Stimulated activated CD4-positive, alpha-beta T cell treated with anti-CD3 and anti-CD28 coated beads, Interleukin-4, amount 100 ng/mL, for 24 hours (primary cell): ENCODE results near the gene ZBTB24.
A peak's percentile ranks its signal among the peaks of the same experiment; 100 is the strongest.
"Not testable (repeated sequence)": the region's sequence is repeated elsewhere in the genome, so short reads cannot be mapped to it uniquely, and the experiment has no call there.

Source experiments
- DNase-seq: peaks from one replicate; pipeline ENCODE4 v3.0.0-alpha.2; 2020

Gene ZBTB24

GRCh38 chr6:109467696-109468095, 15.3 kb downstream of the ZBTB24 start:
- no peak for DNase-seq

- DNase-seq: no peak
Measured at GRCh38 chr6:109466212-109466923, 16.7 kb downstream of the ZBTB24 start.

- no peak for DNase-seq
Measured at GRCh38 chr6:109465772-109466171, 17.2 kb downstream of the ZBTB24 start.

GRCh38 chr6:109461733-109462526, 21.1 kb downstream of the ZBTB24 start:
- DNase-seq: no peak

GRCh38 chr6:109461205-109461604, 21.8 kb downstream of the ZBTB24 start:
- DNase-seq: not testable (repeated sequence)

GRCh38 chr6:109460161-109460829, 22.7 kb downstream of the ZBTB24 start:
- DNase-seq: no peak

- peak; percentile 64 for DNase-seq
Measured at GRCh38 chr6:109458774-109459531, 24.1 kb downstream of the ZBTB24 start.

GRCh38 chr6:109457562-109457996, 25.4 kb downstream of the ZBTB24 start:
- no peak for DNase-seq

GRCh38 chr6:109456710-109457561, 26.1 kb downstream of the ZBTB24 start:
- no peak for DNase-seq

- DNase-seq: no peak
Measured at GRCh38 chr6:109456111-109456583, 26.9 kb downstream of the ZBTB24 start.

- DNase-seq: peak; percentile 57
Measured at GRCh38 chr6:109455437-109456110, 27.4 kb downstream of the ZBTB24 start, which contains the start of gene MICAL1. Gene MICAL1, minus strand, starts transcription at chr6:109455772. Its CDS starts 1,576 bp downstream, at chr6:109454196.

GRCh38 chr6:109454496-109455436, 28.3 kb downstream of the ZBTB24 start:
- peak; percentile 64 for DNase-seq

- DNase-seq: no peak
Measured at GRCh38 chr6:109453594-109454495, 29.2 kb downstream of the ZBTB24 start.

GRCh38 chr6:109453156-109453555, 29.9 kb downstream of the ZBTB24 start:
- no peak for DNase-seq

- DNase-seq: no peak
Measured at GRCh38 chr6:109452181-109452580, 30.8 kb downstream of the ZBTB24 start.

- no peak for DNase-seq
Measured at GRCh38 chr6:109451376-109451775, 31.6 kb downstream of the ZBTB24 start.

- no peak for DNase-seq
Measured at GRCh38 chr6:109450801-109451200, 32.2 kb downstream of the ZBTB24 start.

GRCh38 chr6:109449795-109450673, 33.0 kb downstream of the ZBTB24 start:
- no peak for DNase-seq
